Upper lobe of right lung (tissue), 1 donor: ENCODE measurements around the gene FAM53C. TPM values are rescaled to one million over a fixed set of nuclear protein-coding genes. Genes with fewer than 3 reads are reported as not detected.
"Not testable (repeated sequence)": the region's sequence is repeated elsewhere in the genome, so short reads cannot be mapped to it uniquely, and the experiment has no call there.

Experiments
- ATAC-seq: fragments of 200-7000 bp; cut with Tn5 transposase; one replicate; pipeline ENCODE4 v1.9.1; 2020; ENCODE audit warnings: mild to moderate bottlenecking, moderate library complexity
- DNase-seq: peaks from one replicate; pipeline ENCODE4 v3.0.0-alpha.2; 2020
- H3K27ac ChIP-seq: fragments of 200-600 bp; one replicate; pipeline ENCODE4 v1.8.0; 2022
- H3K27me3 ChIP-seq: fragments of 200-600 bp; one replicate; pipeline ENCODE4 v1.8.0; 2022; ENCODE audit warnings: mild to moderate bottlenecking
- H3K36me3 ChIP-seq: fragments of 200-600 bp; one replicate; pipeline ENCODE4 v1.8.0; 2022
- H3K4me1 ChIP-seq: fragments of 200-600 bp; one replicate; pipeline ENCODE4 v1.8.0; 2022
- H3K4me3 ChIP-seq: fragments of 200-600 bp; one replicate; pipeline ENCODE4 v1.8.0; 2022; ENCODE audit warnings: mild to moderate bottlenecking
- H3K9me3 ChIP-seq: fragments of 200-600 bp; one replicate; pipeline ENCODE4 v1.8.0; 2022
- intact Hi-C: fragments of 100-400 bp; cut with DNase I; formaldehyde crosslinking; loops from one replicate; pipeline ENCODE4 v1.11.0; 2022
- total RNA-seq: library from RNA; stranded (reverse); fragmentation: NEBNext Ultra II Directional; extraction: Animal tissue kit (Norgen Biotek cat#: 25700); gene quantifications from one replicate; pipeline ENCODE4 v1.2.1, GENCODE V29; 2021
- TF ChIP-seq, protein P1 (sequence below): fragments of 200-600 bp; IDR thresholded peaks from one replicate; pipeline ENCODE4 v1.8.0; 2022; ENCODE audit warnings: antibody characterized with exemption
- donor health status: DM: no; HTN: yes; CAD: no; lungs with severe emphysema.

The FAM53C gene
- total RNA-seq, 1 donor from 2014 or later, result 23.0 TPM

DNA sequence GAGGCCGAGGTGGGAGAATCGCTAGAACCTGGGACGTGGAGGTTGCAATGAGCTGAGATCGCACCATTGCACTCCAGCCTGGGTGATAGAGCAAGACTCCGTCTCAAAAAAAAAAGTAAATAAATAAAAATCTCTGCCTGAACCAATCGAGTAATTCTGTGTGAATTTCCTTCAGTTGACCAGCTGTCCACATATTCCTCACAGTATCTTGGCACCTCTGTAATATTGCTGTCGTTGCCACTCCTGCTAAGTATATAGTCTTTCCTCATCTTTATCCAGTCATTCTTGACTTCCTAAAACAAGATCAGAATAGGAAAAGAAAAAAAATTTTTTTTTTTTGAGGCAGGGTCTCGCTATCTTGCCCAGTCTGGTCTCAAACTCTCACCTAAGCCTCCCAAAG lies 44.3 kb downstream of the FAM53C start:
- Histone ChIP-seq H3K9me3 (no peaks in the 10 kb centered on the region), H3K4me1 (no peaks in the 10 kb centered on the region), H3K27me3 (no peaks in the 10 kb centered on the region), H3K27ac (no peak overlapping the region), H3K36me3 (peaks cover 99% of the 10 kb centered on the region), H3K4me3 (no peak overlapping the region)
- DNase-seq (no peak), ATAC-seq (no peak)
- intact Hi-C loops, result no loop called here
- TF ChIP-seq, protein P1, sequence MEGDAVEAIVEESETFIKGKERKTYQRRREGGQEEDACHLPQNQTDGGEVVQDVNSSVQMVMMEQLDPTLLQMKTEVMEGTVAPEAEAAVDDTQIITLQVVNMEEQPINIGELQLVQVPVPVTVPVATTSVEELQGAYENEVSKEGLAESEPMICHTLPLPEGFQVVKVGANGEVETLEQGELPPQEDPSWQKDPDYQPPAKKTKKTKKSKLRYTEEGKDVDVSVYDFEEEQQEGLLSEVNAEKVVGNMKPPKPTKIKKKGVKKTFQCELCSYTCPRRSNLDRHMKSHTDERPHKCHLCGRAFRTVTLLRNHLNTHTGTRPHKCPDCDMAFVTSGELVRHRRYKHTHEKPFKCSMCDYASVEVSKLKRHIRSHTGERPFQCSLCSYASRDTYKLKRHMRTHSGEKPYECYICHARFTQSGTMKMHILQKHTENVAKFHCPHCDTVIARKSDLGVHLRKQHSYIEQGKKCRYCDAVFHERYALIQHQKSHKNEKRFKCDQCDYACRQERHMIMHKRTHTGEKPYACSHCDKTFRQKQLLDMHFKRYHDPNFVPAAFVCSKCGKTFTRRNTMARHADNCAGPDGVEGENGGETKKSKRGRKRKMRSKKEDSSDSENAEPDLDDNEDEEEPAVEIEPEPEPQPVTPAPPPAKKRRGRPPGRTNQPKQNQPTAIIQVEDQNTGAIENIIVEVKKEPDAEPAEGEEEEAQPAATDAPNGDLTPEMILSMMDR, result no peak

GRCh38 chr5:138385660-138386059 lies 47.6 kb downstream of the FAM53C start:
- H3K4me3 ChIP-seq, result no peak overlapping the region
- peaks cover 86% of the 10 kb centered on the region for H3K36me3 ChIP-seq
- TF ChIP-seq, protein P1, result no peak
- no peaks in the 10 kb centered on the region for H3K27me3 ChIP-seq
- no peak for ATAC-seq
- no peak overlapping the region for H3K27ac ChIP-seq
- no peaks in the 10 kb centered on the region for H3K4me1 ChIP-seq
- H3K9me3 ChIP-seq, result no peaks in the 10 kb centered on the region
- no peak for DNase-seq
- intact Hi-C loops, result no loop called here

DNA sequence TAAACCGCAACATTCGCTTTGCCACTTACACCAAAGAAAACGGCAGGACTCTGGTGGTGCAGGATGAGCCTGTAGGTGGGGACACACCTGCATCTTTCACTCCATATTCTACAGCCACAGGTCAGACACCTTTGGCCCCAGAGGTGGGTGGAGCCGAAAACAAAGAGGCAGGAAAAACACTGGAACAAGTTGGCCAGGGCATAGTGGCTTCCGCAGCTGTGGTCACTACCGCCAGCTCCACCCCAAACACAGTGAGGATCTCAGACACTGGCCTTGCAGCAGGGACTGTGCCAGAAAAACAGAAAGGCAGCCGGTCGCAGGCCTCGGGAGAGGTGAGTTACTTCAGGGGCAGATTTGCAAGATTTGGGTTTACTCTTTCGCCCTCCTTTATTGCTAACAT lies 48.2 kb downstream of the FAM53C start:
- Histone ChIP-seq H3K4me3 (no peak overlapping the region), H3K9me3 (no peaks in the 10 kb centered on the region), H3K4me1 (no peaks in the 10 kb centered on the region), H3K27ac (no peak overlapping the region), H3K27me3 (no peaks in the 10 kb centered on the region), H3K36me3 (peaks cover 86% of the 10 kb centered on the region)
- DNase-seq (no peak), ATAC-seq (no peak)
- TF ChIP-seq, protein P1, result no peak
- intact Hi-C loops, result no loop called here

DNA sequence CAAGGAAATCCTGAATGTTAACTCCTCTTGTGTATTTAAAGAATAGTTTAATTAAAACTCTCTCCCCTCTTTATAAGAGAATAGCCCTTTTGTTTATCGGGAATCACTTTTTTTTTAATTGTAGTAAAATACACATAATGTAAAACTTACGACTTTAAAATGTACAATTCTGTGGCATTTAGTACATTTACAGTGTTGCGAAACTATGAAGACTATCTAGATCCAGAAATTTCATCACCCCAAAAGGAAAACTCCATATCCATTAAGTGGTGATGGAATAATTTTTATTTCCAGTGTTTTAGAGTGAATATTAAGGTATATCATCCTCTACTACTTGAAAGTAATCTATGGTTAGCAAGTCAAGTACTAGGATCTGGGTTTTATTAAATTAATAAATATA lies 51.3 kb downstream of the FAM53C start:
- intact Hi-C loops, result no loop called here
- Histone ChIP-seq H3K36me3 (peaks cover 86% of the 10 kb centered on the region), H3K4me3 (no peak overlapping the region), H3K4me1 (no peaks in the 10 kb centered on the region), H3K9me3 (no peaks in the 10 kb centered on the region), H3K27ac (no peak overlapping the region), H3K27me3 (no peaks in the 10 kb centered on the region)
- DNase-seq, result no peak
- TF ChIP-seq, protein P1, result no peak
- ATAC-seq, result no peak

DNA sequence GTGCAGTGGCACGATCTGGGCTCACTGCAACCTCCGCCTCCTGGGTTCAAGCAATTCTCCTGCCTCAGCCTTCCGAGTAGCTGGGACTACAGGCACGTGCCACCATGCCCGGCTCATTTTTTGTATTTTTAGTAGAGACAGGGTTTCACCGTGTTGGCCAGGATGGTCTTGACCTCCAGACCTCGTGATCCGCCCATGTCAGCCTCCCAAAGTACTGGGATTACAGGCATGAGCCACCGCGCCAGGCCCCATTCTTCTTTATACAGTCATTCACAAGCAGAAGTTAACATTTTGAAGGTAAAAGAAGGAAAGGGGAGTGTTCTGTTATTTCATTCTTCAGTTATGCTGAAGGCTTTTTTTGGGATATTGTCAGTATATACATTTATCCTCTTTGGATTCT lies 51.8 kb downstream of the FAM53C start:
- H3K4me1 ChIP-seq, H3K9me3 ChIP-seq, H3K27me3 ChIP-seq, H3K27ac ChIP-seq, H3K4me3 ChIP-seq, DNase-seq, ATAC-seq, intact Hi-C loops: not testable (repeated sequence)
- H3K36me3 ChIP-seq, result peaks cover 86% of the 10 kb centered on the region

GRCh38 chr5:138391859-138392386 lies 53.9 kb downstream of the FAM53C start:
- ATAC-seq, result no peak
- TF ChIP-seq, protein P1, result no peak
- Histone ChIP-seq H3K4me3 (no peak overlapping the region), H3K9me3 (no peaks in the 10 kb centered on the region), H3K4me1 (no peaks in the 10 kb centered on the region), H3K27me3 (no peaks in the 10 kb centered on the region), H3K36me3 (peaks cover 86% of the 10 kb centered on the region), H3K27ac (no peak overlapping the region)
- no peak for DNase-seq
- intact Hi-C loops, result no loop called here

Other genes with a start within 250 kb of the FAM53C start
- gene NME5, start 198.8 kb upstream of the FAM53C start, total RNA-seq, result 2.4 TPM
- 46.7 TPM for gene BRD8, start 159.6 kb upstream of the FAM53C start, total RNA-seq
- 0.69 TPM for gene KIF20A, start 159.2 kb upstream of the FAM53C start, total RNA-seq
- 19.3 TPM for gene CDC23, start 124.9 kb upstream of the FAM53C start, total RNA-seq
- gene GFRA3, start 63.6 kb upstream of the FAM53C start, total RNA-seq, result 0.90 TPM
- gene CDC25C, start 6.5 kb upstream of the FAM53C start, total RNA-seq, result 0.29 TPM
- 60.6 TPM for gene KDM3B, start 14.4 kb downstream of the FAM53C start, total RNA-seq
- 0.55 TPM for gene REEP2, start 100.8 kb downstream of the FAM53C start, total RNA-seq
- gene EGR1, start 127.2 kb downstream of the FAM53C start, total RNA-seq, result 85.6 TPM
- 114 TPM for gene ETF1, start 205.0 kb downstream of the FAM53C start, total RNA-seq
- 164 TPM for gene HSPA9, start 237.1 kb downstream of the FAM53C start, total RNA-seq